ENCODE data around the gene PPFIA2.

PPFIA2 gene

DNA sequence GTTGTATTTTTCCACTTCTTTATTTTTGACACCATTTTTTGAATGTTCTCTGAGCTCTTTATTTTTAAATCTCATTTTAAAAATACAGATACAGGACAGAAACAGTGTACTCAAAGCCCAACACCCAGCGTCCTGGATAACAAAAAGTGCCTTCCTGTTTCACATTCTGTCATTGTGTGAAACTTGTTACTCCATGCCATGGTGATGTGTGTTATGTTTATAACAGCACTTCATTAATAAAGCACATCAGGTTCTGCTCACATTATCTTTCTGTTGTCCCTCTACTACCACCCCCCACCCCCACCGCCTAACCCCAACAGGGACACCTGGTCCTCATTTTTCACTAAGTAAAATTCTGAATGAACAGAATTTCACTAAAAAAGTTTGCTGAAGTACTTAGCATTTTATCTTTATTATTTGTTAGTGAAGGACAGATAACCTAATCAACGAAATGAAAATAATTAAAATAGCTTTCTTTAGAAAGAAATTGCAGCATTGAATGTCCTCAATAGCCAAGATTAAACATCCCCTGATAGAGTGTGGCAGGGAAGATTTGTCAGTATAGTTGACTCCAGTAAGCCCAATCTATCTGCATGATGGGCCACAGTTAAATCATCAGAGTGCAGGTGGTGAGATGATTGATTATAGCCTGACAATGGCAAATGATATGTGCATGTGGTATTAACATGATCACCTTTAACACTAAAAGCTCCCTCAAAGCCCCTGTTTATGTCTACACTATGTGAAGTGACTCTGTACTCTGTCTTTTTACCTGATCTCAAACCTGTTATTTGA, 527.4 kb downstream of the PPFIA2 start:
- in situ Hi-C loops (cut with MboI; ENCODE audit: low pct_unique_long_range_greater_than_20kb, low sequenced_read_pairs, unreplicated experiment), result no loop called here
- DNase-seq (ENCODE audit: low spot score), result no peak
- no peak for TF ChIP-seq CTCF (IDR thresholded peaks at IDR 0.05; ENCODE audit: extremely low read depth, insufficient read depth, missing control alignments)

- no peak for DNase-seq (ENCODE audit: low spot score)
- in situ Hi-C loops (cut with MboI; ENCODE audit: low pct_unique_long_range_greater_than_20kb, low sequenced_read_pairs, unreplicated experiment), result no loop called here
- TF ChIP-seq CTCF (IDR thresholded peaks at IDR 0.05; ENCODE audit: extremely low read depth, insufficient read depth, missing control alignments), result no peak
These were observed 529.4 kb downstream of the PPFIA2 start for GRCh38 chr12:81229759-81230158.

DNA sequence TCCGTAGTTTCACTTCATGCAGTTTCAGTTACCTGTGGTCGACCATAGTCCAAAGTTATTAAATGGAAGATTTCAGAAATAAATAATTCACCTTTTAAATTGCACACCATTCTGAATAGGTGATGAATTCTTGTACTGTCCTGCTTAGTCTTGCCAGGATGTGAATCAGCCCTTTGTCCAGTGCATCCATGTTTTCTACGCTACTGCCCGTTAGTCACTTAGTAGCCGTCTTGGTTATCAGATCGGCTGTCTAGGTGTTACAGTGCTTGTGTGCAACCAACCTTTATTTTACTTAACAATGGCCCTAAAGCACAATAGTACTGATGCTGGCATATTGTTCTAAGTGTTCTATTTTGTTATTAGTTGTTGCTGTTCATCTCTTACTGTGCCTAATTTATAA, 534.5 kb downstream of the PPFIA2 start:
- DNase-seq (ENCODE audit: low spot score), result no peak
- in situ Hi-C loops (cut with MboI; ENCODE audit: low pct_unique_long_range_greater_than_20kb, low sequenced_read_pairs, unreplicated experiment), result no loop called here
- no peak for TF ChIP-seq CTCF (IDR thresholded peaks at IDR 0.05; ENCODE audit: extremely low read depth, insufficient read depth, missing control alignments)

DNA sequence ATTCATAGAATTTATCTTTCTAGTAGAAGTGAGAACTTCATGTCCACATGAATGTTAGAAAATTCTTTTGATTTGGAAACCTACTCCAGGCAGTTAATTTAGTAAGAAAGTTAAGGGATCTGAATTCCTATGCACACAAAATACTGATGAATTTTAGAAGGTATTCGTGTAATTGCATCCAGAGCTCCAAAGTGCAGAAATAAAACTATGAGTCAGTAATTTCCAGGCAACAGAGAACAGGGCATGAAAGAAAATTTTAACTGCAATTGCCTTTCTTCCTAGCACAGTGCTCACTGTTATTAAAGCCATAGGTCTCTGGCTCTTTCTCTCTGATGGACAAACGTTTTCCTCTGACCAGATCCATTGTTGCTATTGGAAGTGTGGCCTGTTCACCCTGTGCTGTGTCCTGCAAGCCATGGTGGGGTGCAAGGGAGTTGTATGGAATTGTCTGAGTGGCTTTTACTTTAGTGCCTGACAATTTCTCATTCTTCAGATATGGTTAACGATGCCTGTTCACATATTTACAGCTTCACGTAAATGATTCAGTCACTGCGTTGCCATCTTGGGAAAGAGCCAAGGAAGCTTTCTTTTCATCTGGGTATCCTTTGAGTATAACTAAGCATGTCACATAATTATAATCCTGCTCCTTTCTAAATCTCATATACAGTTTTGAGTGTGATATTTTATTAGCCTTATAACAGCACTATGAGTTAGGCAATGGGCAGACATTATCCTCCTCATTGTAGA, 536.1 kb downstream of the PPFIA2 start:
- TF ChIP-seq CTCF (IDR thresholded peaks at IDR 0.05; ENCODE audit: extremely low read depth, insufficient read depth, missing control alignments), result no peak
- no peak for DNase-seq (ENCODE audit: low spot score)
- in situ Hi-C loops (cut with MboI; ENCODE audit: low pct_unique_long_range_greater_than_20kb, low sequenced_read_pairs, unreplicated experiment), result no loop called here

- in situ Hi-C loops (cut with MboI; ENCODE audit: low pct_unique_long_range_greater_than_20kb, low sequenced_read_pairs, unreplicated experiment), result no loop called here
- DNase-seq (ENCODE audit: low spot score), result no peak
- no peak for TF ChIP-seq CTCF (IDR thresholded peaks at IDR 0.05; ENCODE audit: extremely low read depth, insufficient read depth, missing control alignments)
These were observed 537.5 kb downstream of the PPFIA2 start for GRCh38 chr12:81221681-81222080.

GRCh38 chr12:81216739-81217138, 542.4 kb downstream of the PPFIA2 start:
- no peak for TF ChIP-seq CTCF (IDR thresholded peaks at IDR 0.05; ENCODE audit: extremely low read depth, insufficient read depth, missing control alignments)
- in situ Hi-C loops (cut with MboI; ENCODE audit: low pct_unique_long_range_greater_than_20kb, low sequenced_read_pairs, unreplicated experiment), result no loop called here

More at GRCh38 chr12:81216739-81217138, 542.4 kb downstream of the PPFIA2 start:
- DNase-seq (ENCODE audit: low spot score), result no peak
